Kidney (tissue), 14 donors: ENCODE measurements around the gene ABI3. TPM values are rescaled to one million over a fixed set of nuclear protein-coding genes. Genes with fewer than 3 reads are reported as not detected.

Experiments used
- DNase-seq, 5 donors: peaks; one replicate each; pipeline ENCODE4 v3.0.0-alpha.2; 2013 to 2020
- FAIRE-seq: peaks from 2 replicates; lab custom pipeline; 2012; peaks lifted over from hg19 to GRCh38; lab: Jason Lieb, UNC
- H3K27ac ChIP-seq, 2 donors: one replicate each; pipeline ENCODE4 v1.7.0; 2013; ENCODE audit warnings: low read depth in 2 of 2, low read length in 2 of 2, inconsistent platforms in 1 of 2
- H3K27me3 ChIP-seq: one replicate; pipeline ENCODE4 v1.7.1; 2013; ENCODE audit warnings: low read length, inconsistent platforms; ENCODE audit not compliant: control insufficient read depth, insufficient read depth
- H3K36me3 ChIP-seq, 3 donors: one replicate each; pipeline versions ENCODE4 v1.7.0 to v1.7.1; 2013; ENCODE audit warnings: low read length in 3 of 3, control low read depth in 1 of 3, inconsistent platforms in 1 of 3; ENCODE audit not compliant: insufficient read depth in 3 of 3, control insufficient read depth in 2 of 3
- H3K4me1 ChIP-seq, 3 donors: one replicate each; pipeline versions ENCODE4 v1.7.0 to v1.7.1; 2013; ENCODE audit warnings: low read length in 3 of 3, inconsistent platforms in 1 of 3, low read depth in 1 of 3; ENCODE audit not compliant: control insufficient read depth in 2 of 3, insufficient read depth in 2 of 3
- H3K4me3 ChIP-seq, 3 donors: one replicate each; pipeline versions ENCODE4 v1.7.0 to v1.8.1; 2013; ENCODE audit warnings: low read length in 3 of 3, control low read depth in 1 of 3, inconsistent platforms in 1 of 3
- H3K9ac ChIP-seq, 3 donors: one replicate each; pipeline versions ENCODE4 v1.7.0 to v1.7.1; 2013; ENCODE audit warnings: low read length in 3 of 3, control low read depth in 1 of 3, inconsistent platforms in 1 of 3
- H3K9me3 ChIP-seq, 3 donors: one replicate each; pipeline versions ENCODE4 v1.7.0 to v1.7.1; 2013; ENCODE audit warnings: low read length in 3 of 3, control low read depth in 1 of 3, inconsistent platforms in 1 of 3; ENCODE audit not compliant: control insufficient read depth in 2 of 3, insufficient read depth in 1 of 3
- CTCF ChIP-seq: IDR thresholded peaks from 3 replicates; pipeline ENCODE4 v1.5.1; 2012; ENCODE audit warnings: mild to moderate bottlenecking, moderate library complexity, borderline replicate concordance; ENCODE audit not compliant: insufficient read depth; ENCODE audit errors: extremely low read depth
- intact Hi-C: fragments of 100-400 bp; cut with DNase I; formaldehyde crosslinking; loops from one replicate; pipeline ENCODE4 v1.11.1; 2022
- polyA plus RNA-seq: library from polyadenylated mRNA; stranded (reverse); fragments of 350-450 nt; fragmentation: Illumina TruSeq; extraction: RNeasy Lipid Tissue Mini Kit (QIAGEN cat#74804); gene quantifications from one replicate; pipeline ENCODE4 v1.2.3, GENCODE V29; 2014; ENCODE audit warnings: low read depth, low replicate concordance; ENCODE audit not compliant: insufficient read depth
- total RNA-seq: library from RNA; stranded (reverse); fragmentation: NEBNext Ultra II Directional; extraction: Animal tissue kit (Norgen Biotek cat#: 25700); gene quantifications from one replicate; pipeline ENCODE4 v1.2.1, GENCODE V29; 2021
- donor health status: control.
- donor health status: control.
- donor health status: control.
- donor health status: control.
- donor health status: control.
- donor health status: DM: yes; HTN: yes; CAD: no.
- donor health status: Normal renal cell carcinoma (clear cell type).

Gene ABI3
- total and polyA plus RNA-seq, 2 donors from 2014 or later, result 17.1 to 18.3 TPM

GRCh38 chr17:49224997-49225337 lies 14.5 kb downstream of the ABI3 start:
- Histone ChIP-seq H3K4me1 (peaks cover 0 to 15% (median 6%) of the 10 kb centered on the region in 3 donors), H3K27me3 (peaks cover 23% of the 10 kb centered on the region), H3K9ac (no peak overlapping the region), H3K36me3 (no peaks in the 10 kb centered on the region), H3K27ac (no peak overlapping the region), H3K9me3 (no peaks in the 10 kb centered on the region), H3K4me3 (no peak overlapping the region)
- intact Hi-C loops, result loop anchor here (5.0 kb wide), 1 partner anchor 43 kb away; no protein-coding TSS in a partner anchor
- no peak for TF ChIP-seq CTCF
- DNase-seq (peak in 1 of 5 donors; percentile 73), FAIRE-seq (no peak)

- no peak for FAIRE-seq
- H3K36me3 ChIP-seq, result no peaks in the 10 kb centered on the region
- intact Hi-C loops, result loop anchor here (5.0 kb wide), 1 partner anchor 43 kb away; no protein-coding TSS in a partner anchor
- no peak for DNase-seq
- H3K9me3 ChIP-seq, result no peaks in the 10 kb centered on the region
- peaks cover 0 to 15% (median 6%) of the 10 kb centered on the region in 3 donors for H3K4me1 ChIP-seq
- H3K27me3 ChIP-seq, result peaks cover 23% of the 10 kb centered on the region
- no peak for TF ChIP-seq CTCF
- H3K27ac ChIP-seq, result no peak overlapping the region
- H3K9ac ChIP-seq, result no peak overlapping the region
- H3K4me3 ChIP-seq, result no peak overlapping the region
Observed at GRCh38 chr17:49225554-49226236, 15.2 kb downstream of the ABI3 start.

- peaks cover 23% of the 10 kb centered on the region for H3K27me3 ChIP-seq
- H3K9me3 ChIP-seq, result no peaks in the 10 kb centered on the region
- no peak overlapping the region for H3K4me3 ChIP-seq
- no peaks in the 10 kb centered on the region for H3K36me3 ChIP-seq
- no peak overlapping the region for H3K27ac ChIP-seq
- peak overlapping the region in 1 of 3 donors; percentile 23 for H3K9ac ChIP-seq
- FAIRE-seq (no peak), DNase-seq (no peak)
- H3K4me1 ChIP-seq, result peaks cover 0 to 18% (median 6%) of the 10 kb centered on the region in 3 donors
- intact Hi-C loops, result loop anchor here (5.0 kb wide), 1 partner anchor 45 kb away; no protein-coding TSS in a partner anchor
- no peak for TF ChIP-seq CTCF
Observed at GRCh38 chr17:49226771-49227435, 16.4 kb downstream of the ABI3 start.
